ENCODE data around the gene WDFY4.

- no peak for TF ChIP-seq GATA2 (IDR thresholded peaks at IDR 0.05; ENCODE audit: insufficient read depth, insufficient read length, low read depth, low read length)
- TF ChIP-seq, protein P1, sequence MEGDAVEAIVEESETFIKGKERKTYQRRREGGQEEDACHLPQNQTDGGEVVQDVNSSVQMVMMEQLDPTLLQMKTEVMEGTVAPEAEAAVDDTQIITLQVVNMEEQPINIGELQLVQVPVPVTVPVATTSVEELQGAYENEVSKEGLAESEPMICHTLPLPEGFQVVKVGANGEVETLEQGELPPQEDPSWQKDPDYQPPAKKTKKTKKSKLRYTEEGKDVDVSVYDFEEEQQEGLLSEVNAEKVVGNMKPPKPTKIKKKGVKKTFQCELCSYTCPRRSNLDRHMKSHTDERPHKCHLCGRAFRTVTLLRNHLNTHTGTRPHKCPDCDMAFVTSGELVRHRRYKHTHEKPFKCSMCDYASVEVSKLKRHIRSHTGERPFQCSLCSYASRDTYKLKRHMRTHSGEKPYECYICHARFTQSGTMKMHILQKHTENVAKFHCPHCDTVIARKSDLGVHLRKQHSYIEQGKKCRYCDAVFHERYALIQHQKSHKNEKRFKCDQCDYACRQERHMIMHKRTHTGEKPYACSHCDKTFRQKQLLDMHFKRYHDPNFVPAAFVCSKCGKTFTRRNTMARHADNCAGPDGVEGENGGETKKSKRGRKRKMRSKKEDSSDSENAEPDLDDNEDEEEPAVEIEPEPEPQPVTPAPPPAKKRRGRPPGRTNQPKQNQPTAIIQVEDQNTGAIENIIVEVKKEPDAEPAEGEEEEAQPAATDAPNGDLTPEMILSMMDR (IDR thresholded peaks at IDR 0.05; ENCODE audit: extremely low read depth in 1 of 2, insufficient read depth in 1 of 2, low read depth in 1 of 2, low read length in 2 of 2), result peak; percentile 72 to 88
- TF ChIP-seq POLR2AphosphoS5 (IDR thresholded peaks at IDR 0.05; ENCODE audit: insufficient read depth, low read depth, low read length), result no peak
These were observed 296.7 kb downstream of the WDFY4 start for GRCh38 chr10:48981310-48981907.
